HFFc6 (cell line): Measurements from ENCODE around the gene LIM2. TPM values are rescaled to one million over a fixed set of nuclear protein-coding genes. Genes with fewer than 3 reads are reported as not detected.

Experiments
- DNase-seq: peaks from one replicate; pipeline ENCODE4 v3.0.0-alpha.2; 2018
- H3K27ac Mint-ChIP-seq: 2 replicates; pipeline ENCODE4 v1.8.0; 2020; ENCODE audit warnings: mild to moderate bottlenecking, mixed read lengths
- H3K27me3 Mint-ChIP-seq: 2 replicates; pipeline ENCODE4 v1.8.0; 2021; ENCODE audit warnings: mild to moderate bottlenecking, moderate library complexity, mixed read lengths; ENCODE audit not compliant: insufficient read depth
- H3K36me3 Mint-ChIP-seq: 2 replicates; pipeline ENCODE4 v1.8.0; 2021; ENCODE audit warnings: low read depth, mixed read lengths
- H3K4me1 Mint-ChIP-seq: 2 replicates; pipeline ENCODE4 v1.8.0; 2020; ENCODE audit warnings: low read depth, mixed read lengths
- H3K4me3 Mint-ChIP-seq: 2 replicates; pipeline ENCODE4 v1.8.0; 2020; ENCODE audit warnings: mild to moderate bottlenecking, moderate library complexity, mixed read lengths
- H3K9me3 Mint-ChIP-seq: 2 replicates; pipeline ENCODE4 v1.8.0; 2020; ENCODE audit warnings: mild to moderate bottlenecking, mixed read lengths
- long read RNA-seq: library from polyadenylated mRNA; unstranded; transcript quantifications from one replicate; pipeline ENCODE4 v2.0.0, GENCODE V29; 2019
- total RNA-seq, 6 experiments: library from RNA; stranded (reverse); fragmentation: NEBNext Ultra II Directional; extraction: Animal tissue kit (Norgen Biotek cat#: 25700); gene quantifications; 2 replicates in 1 of 6; 3 replicates in 5 of 6; pipeline ENCODE4 v1.2.3, GENCODE V29; 2021
- TF ChIP-seq, protein P1 (sequence below): fragments of 200-600 bp; sonication (generic); IDR thresholded peaks from 2 replicates; pipeline ENCODE4 v1.5.0; 2021; ENCODE audit warnings: antibody characterized with exemption, mild to moderate bottlenecking

The LIM2 gene, protein sequence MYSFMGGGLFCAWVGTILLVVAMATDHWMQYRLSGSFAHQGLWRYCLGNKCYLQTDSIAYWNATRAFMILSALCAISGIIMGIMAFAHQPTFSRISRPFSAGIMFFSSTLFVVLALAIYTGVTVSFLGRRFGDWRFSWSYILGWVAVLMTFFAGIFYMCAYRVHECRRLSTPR
- not detected for total RNA-seq
- long read RNA-seq: 0 reads

DNA sequence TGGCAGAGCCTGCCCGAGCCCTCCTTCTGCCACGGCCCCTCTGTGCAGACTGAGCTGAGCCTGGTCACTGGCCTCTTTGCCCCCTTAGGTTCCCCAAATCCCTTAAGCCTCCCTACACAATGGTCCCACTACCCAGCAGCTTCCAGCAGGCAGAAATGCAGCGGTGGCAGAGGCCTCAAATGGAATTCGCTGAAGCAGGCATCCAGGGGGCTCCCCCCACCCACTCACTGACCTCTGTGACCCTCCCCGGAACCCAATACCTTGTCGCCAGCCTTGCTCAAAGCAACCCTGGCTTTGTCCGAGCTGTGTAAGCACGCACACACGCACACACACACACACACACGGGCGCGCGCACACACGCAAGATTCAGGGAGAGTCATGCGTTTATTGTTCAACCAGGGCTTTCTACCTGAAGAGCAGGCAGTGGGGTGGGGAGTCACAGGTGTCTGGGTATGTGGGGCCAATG is at the start of gene LIM2:
Gene LIM2, minus strand, starts transcription at position 51 of the 466 bp plus-strand sequence. CDS start 531 bp downstream, outside the sequence.
- Mint-ChIP-seq H3K9me3 (no peaks in the 10 kb centered on the region), H3K36me3 (no peaks in the 10 kb centered on the region), H3K4me3 (no peak within 1 kb of the TSS), H3K4me1 (no peaks in the 10 kb centered on the region), H3K27me3 (peaks cover 10% of the 10 kb centered on the region), H3K27ac (no peak within 1 kb of the TSS)
- no peak for DNase-seq
- TF ChIP-seq, protein P1, sequence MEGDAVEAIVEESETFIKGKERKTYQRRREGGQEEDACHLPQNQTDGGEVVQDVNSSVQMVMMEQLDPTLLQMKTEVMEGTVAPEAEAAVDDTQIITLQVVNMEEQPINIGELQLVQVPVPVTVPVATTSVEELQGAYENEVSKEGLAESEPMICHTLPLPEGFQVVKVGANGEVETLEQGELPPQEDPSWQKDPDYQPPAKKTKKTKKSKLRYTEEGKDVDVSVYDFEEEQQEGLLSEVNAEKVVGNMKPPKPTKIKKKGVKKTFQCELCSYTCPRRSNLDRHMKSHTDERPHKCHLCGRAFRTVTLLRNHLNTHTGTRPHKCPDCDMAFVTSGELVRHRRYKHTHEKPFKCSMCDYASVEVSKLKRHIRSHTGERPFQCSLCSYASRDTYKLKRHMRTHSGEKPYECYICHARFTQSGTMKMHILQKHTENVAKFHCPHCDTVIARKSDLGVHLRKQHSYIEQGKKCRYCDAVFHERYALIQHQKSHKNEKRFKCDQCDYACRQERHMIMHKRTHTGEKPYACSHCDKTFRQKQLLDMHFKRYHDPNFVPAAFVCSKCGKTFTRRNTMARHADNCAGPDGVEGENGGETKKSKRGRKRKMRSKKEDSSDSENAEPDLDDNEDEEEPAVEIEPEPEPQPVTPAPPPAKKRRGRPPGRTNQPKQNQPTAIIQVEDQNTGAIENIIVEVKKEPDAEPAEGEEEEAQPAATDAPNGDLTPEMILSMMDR: no peak

DNA sequence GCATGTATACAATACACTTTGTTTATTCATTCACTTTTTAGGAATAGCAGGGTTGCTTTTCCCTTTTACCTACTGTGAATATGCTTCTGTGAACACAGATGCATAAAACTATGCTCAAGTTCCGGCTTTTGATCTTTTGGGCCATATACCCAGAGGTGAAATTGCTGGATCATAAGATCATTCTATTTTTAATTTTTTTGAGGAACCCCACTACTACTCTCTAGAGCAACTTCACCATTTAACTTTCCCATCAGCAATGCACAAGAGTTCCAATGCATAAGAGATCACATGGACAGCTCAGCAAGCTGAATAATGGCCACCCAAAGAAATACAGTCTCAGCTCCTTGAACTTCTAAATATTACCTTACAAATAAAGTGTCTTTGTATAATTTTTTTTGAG is 46.7 kb upstream of the LIM2 start:
- no peak overlapping the region for H3K4me3 Mint-ChIP-seq
- no peak overlapping the region for H3K27ac Mint-ChIP-seq
- TF ChIP-seq, protein P1: no peak
- peaks cover 12% of the 10 kb centered on the region for H3K27me3 Mint-ChIP-seq
- no peaks in the 10 kb centered on the region for H3K36me3 Mint-ChIP-seq
- H3K4me1 Mint-ChIP-seq: no peaks in the 10 kb centered on the region
- no peak for DNase-seq
- H3K9me3 Mint-ChIP-seq: no peaks in the 10 kb centered on the region

DNA sequence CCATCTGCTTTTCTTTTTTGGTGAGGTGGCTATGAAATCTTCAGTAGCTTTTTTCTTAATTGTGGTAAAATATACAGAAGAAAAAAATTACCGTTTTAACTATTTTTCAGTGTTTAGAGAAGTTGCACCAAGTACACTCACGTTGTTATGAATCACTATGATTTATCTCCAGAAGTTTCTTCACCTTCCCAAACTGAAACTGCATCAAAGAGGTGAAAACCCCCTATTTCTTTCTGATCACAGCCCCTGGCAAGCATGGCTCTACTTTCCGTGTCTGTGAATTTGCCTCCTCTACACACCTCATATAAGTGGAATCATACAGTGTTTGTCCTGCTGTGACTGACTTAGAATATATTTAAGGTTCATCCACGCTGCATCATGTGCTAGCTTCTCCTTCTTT is 45.3 kb upstream of the LIM2 start:
- H3K9me3 Mint-ChIP-seq: no peaks in the 10 kb centered on the region; the same call in 1 of the 2 replicates
- H3K4me3 Mint-ChIP-seq: no peak overlapping the region
- H3K36me3 Mint-ChIP-seq: no peaks in the 10 kb centered on the region
- H3K27ac Mint-ChIP-seq: no peak overlapping the region
- peaks cover 11% of the 10 kb centered on the region for H3K27me3 Mint-ChIP-seq
- H3K4me1 Mint-ChIP-seq: no peaks in the 10 kb centered on the region
- TF ChIP-seq, protein P1: no peak
- DNase-seq: no peak

DNA sequence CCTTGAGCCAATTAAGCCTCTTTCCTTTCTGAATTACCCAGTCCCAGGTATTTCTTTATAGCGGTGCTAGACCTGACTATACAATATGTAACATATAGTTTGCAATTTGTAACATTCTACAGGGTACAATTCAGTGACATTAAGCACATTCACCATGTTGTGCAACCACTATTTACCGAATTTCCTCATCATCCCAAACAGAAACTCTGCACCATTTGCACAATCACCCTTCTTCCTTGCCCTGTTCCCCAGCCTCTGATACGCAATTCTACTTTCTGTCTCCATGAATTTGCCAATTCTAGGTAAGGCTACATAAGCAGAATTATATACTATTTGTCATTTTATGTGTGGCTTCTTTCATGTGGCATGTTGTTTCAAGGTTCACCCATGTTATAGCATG is 43.4 kb upstream of the LIM2 start:
- TF ChIP-seq, protein P1: no peak
- Mint-ChIP-seq H3K27me3 (peaks cover under 1% of the 10 kb centered on the region), H3K4me3 (no peak overlapping the region), H3K4me1 (no peaks in the 10 kb centered on the region), H3K27ac (no peak overlapping the region), H3K36me3 (no peaks in the 10 kb centered on the region), H3K9me3 (no peaks in the 10 kb centered on the region; the same call in 1 of the 2 replicates)
- DNase-seq: no peak

DNA sequence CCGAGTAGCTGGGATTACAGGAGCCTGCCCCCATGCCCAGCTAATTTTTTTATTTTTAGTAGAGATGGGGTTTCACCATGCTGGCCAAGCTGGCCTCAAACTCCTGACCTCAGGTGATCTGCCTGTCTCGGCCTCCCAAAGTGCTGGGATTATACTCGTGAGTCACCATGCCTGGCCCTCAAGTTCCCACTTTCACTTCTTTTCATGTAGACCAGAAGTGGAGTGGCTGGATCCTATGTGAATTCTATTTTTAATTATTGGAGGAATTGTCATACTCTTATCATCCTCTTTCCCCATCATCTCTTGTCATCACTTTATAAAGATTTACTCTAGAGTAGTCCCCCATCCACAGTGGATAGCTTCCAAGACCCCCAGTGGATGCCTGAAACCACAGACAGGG is 42.4 kb upstream of the LIM2 start:
- Mint-ChIP-seq H3K27me3 (no peaks in the 10 kb centered on the region; the same call in 1 of the 2 replicates), H3K36me3 (no peaks in the 10 kb centered on the region)
- DNase-seq: no peak

More for the DNA sequence above, 42.4 kb upstream of the LIM2 start:
- Mint-ChIP-seq H3K27ac (no peak overlapping the region), H3K9me3 (no peaks in the 10 kb centered on the region; the same call in 1 of the 2 replicates), H3K4me3 (no peak overlapping the region), H3K4me1 (no peaks in the 10 kb centered on the region)
- TF ChIP-seq, protein P1: no peak
